IPS-15b (cell line): ENCODE results near the gene GUCY2D.
A peak's percentile ranks its signal among the peaks of the same experiment; 100 is the strongest.

Experiments
- H3K27me3 ChIP-seq: one replicate; pipeline ENCODE4 v1.6.1; 2013; ENCODE audit warnings: low read length; ENCODE audit not compliant: control insufficient read depth, insufficient read depth
- H3K36me3 ChIP-seq: one replicate; pipeline ENCODE4 v1.6.1; 2013; ENCODE audit warnings: low read length; ENCODE audit not compliant: control insufficient read depth, insufficient read depth
- H3K4me1 ChIP-seq: one replicate; pipeline ENCODE4 v1.6.1; 2013; ENCODE audit warnings: mild to moderate bottlenecking, low read length; ENCODE audit not compliant: control insufficient read depth, insufficient read depth
- H3K4me3 ChIP-seq: one replicate; pipeline ENCODE4 v1.5.1; 2013; ENCODE audit warnings: low read depth, low read length
- H3K9ac ChIP-seq: one replicate; pipeline ENCODE4 v1.6.1; 2013; ENCODE audit warnings: low read depth, mild to moderate bottlenecking, low read length
- H3K9me3 ChIP-seq: one replicate; pipeline ENCODE4 v1.6.1; 2013; ENCODE audit warnings: mild to moderate bottlenecking, low read length; ENCODE audit not compliant: control insufficient read depth, insufficient read depth

The GUCY2D gene

GRCh38 chr17:7977039-7977438, 25.4 kb upstream of the GUCY2D start:
- no peaks in the 10 kb centered on the region for H3K4me1 ChIP-seq
- H3K27me3 ChIP-seq, result no peaks in the 10 kb centered on the region
- no peak overlapping the region for H3K9ac ChIP-seq
- no peaks in the 10 kb centered on the region for H3K36me3 ChIP-seq
- H3K9me3 ChIP-seq, result no peaks in the 10 kb centered on the region
- no peak overlapping the region for H3K4me3 ChIP-seq

GRCh38 chr17:7977805-7978204, 24.6 kb upstream of the GUCY2D start:
- H3K4me3 ChIP-seq, result no peak overlapping the region
- H3K9ac ChIP-seq, result no peak overlapping the region
- no peaks in the 10 kb centered on the region for H3K27me3 ChIP-seq
- H3K4me1 ChIP-seq, result no peaks in the 10 kb centered on the region
- no peaks in the 10 kb centered on the region for H3K36me3 ChIP-seq
- H3K9me3 ChIP-seq, result no peaks in the 10 kb centered on the region

GRCh38 chr17:7982173-7982572, 20.2 kb upstream of the GUCY2D start:
- Histone ChIP-seq H3K27me3 (peaks cover 3% of the 10 kb centered on the region), H3K36me3 (no peaks in the 10 kb centered on the region), H3K9me3 (no peaks in the 10 kb centered on the region), H3K4me1 (no peaks in the 10 kb centered on the region), H3K4me3 (no peak overlapping the region), H3K9ac (no peak overlapping the region)

GRCh38 chr17:7982666-7983065, 19.7 kb upstream of the GUCY2D start:
- H3K4me3 ChIP-seq, result no peak overlapping the region
- peaks cover 3% of the 10 kb centered on the region for H3K27me3 ChIP-seq
- H3K4me1 ChIP-seq, result no peaks in the 10 kb centered on the region
- no peaks in the 10 kb centered on the region for H3K9me3 ChIP-seq
- no peaks in the 10 kb centered on the region for H3K36me3 ChIP-seq
- H3K9ac ChIP-seq, result no peak overlapping the region

GRCh38 chr17:7984904-7985303, 17.5 kb upstream of the GUCY2D start:
- H3K36me3 ChIP-seq, result no peaks in the 10 kb centered on the region
- H3K4me3 ChIP-seq, result no peak overlapping the region
- no peaks in the 10 kb centered on the region for H3K4me1 ChIP-seq

GRCh38 chr17:7987112-7987893, 15.1 kb upstream of the GUCY2D start:
- H3K27me3 ChIP-seq, result peaks cover 19% of the 10 kb centered on the region
- H3K4me3 ChIP-seq, result no peak overlapping the region
- H3K9me3 ChIP-seq, result no peaks in the 10 kb centered on the region
- H3K36me3 ChIP-seq, result no peaks in the 10 kb centered on the region
- H3K9ac ChIP-seq, result no peak overlapping the region
- H3K4me1 ChIP-seq, result no peaks in the 10 kb centered on the region

More at GRCh38 chr17:7984904-7985303, 17.5 kb upstream of the GUCY2D start:
- Histone ChIP-seq H3K27me3 (peaks cover 14% of the 10 kb centered on the region), H3K9me3 (no peaks in the 10 kb centered on the region), H3K9ac (no peak overlapping the region)

- Histone ChIP-seq H3K4me1 (no peaks in the 10 kb centered on the region), H3K9me3 (no peaks in the 10 kb centered on the region), H3K9ac (no peak overlapping the region), H3K27me3 (peaks cover 19% of the 10 kb centered on the region), H3K36me3 (no peaks in the 10 kb centered on the region), H3K4me3 (no peak overlapping the region)
Measured at GRCh38 chr17:7988750-7989178, 13.7 kb upstream of the GUCY2D start.

- no peak overlapping the region for H3K9ac ChIP-seq
Measured at GRCh38 chr17:7989781-7990655, 12.4 kb upstream of the GUCY2D start.

GRCh38 chr17:7992516-7992915, 9.9 kb upstream of the GUCY2D start:
- H3K9ac ChIP-seq, result no peak overlapping the region
- H3K4me3 ChIP-seq, result no peak overlapping the region
- no peaks in the 10 kb centered on the region for H3K36me3 ChIP-seq

More at GRCh38 chr17:7989781-7990655, 12.4 kb upstream of the GUCY2D start:
- Histone ChIP-seq H3K27me3 (peaks cover 19% of the 10 kb centered on the region), H3K4me3 (peak overlapping the region; percentile 59), H3K4me1 (no peaks in the 10 kb centered on the region), H3K9me3 (no peaks in the 10 kb centered on the region), H3K36me3 (no peaks in the 10 kb centered on the region)

GRCh38 chr17:7992924-7993323, 9.5 kb upstream of the GUCY2D start:
- no peak overlapping the region for H3K9ac ChIP-seq
- no peaks in the 10 kb centered on the region for H3K9me3 ChIP-seq
- no peaks in the 10 kb centered on the region for H3K4me1 ChIP-seq
- peaks cover 15% of the 10 kb centered on the region for H3K27me3 ChIP-seq
- no peak overlapping the region for H3K4me3 ChIP-seq
- no peaks in the 10 kb centered on the region for H3K36me3 ChIP-seq

More at GRCh38 chr17:7992516-7992915, 9.9 kb upstream of the GUCY2D start:
- H3K9me3 ChIP-seq, result no peaks in the 10 kb centered on the region
- peaks cover 15% of the 10 kb centered on the region for H3K27me3 ChIP-seq
- H3K4me1 ChIP-seq, result no peaks in the 10 kb centered on the region

GRCh38 chr17:7993972-7994589, 8.3 kb upstream of the GUCY2D start:
- no peak overlapping the region for H3K4me3 ChIP-seq
- H3K36me3 ChIP-seq, result no peaks in the 10 kb centered on the region
- H3K9me3 ChIP-seq, result no peaks in the 10 kb centered on the region
- H3K9ac ChIP-seq, result no peak overlapping the region
- peaks cover 12% of the 10 kb centered on the region for H3K27me3 ChIP-seq
- no peaks in the 10 kb centered on the region for H3K4me1 ChIP-seq
